Inflammatory macrophage treated with lipopolysaccharide for 4 hours (primary cell): ENCODE measurements around the gene USH1G.
A peak's percentile ranks its signal among the peaks of the same experiment; 100 is the strongest.

Experiments used
- DNase-seq: peaks from one replicate; pipeline ENCODE4 v3.0.0-alpha.2; 2020

Gene USH1G

DNA sequence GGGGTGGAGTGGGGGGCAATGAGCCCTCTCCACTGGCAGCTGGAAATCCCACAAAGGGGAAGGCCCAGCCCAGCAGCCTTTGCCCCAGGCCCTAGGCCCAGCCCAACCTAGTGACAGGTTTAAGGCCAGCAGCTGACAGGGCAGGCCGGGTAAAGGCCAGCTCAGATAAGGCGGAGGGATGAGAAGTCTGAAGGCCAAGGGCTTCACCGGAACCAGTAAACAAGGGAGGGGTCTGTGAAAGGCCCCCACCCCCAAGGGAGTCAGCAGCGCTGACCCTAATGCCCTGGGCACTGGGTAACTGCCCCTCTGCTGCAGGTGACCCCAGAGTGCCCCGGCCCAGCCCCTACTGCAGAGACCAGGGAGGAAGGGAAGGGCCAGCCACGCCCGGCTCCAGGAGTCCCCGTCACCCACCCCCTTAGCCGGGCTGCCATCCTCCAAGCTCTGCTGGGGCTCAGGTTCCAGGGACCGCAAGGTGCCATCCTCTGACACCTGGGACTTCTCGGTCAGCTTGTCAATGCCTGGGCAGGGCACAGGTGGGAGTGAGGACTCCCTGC is 30.2 kb upstream of the USH1G start:
- no peak for DNase-seq

DNA sequence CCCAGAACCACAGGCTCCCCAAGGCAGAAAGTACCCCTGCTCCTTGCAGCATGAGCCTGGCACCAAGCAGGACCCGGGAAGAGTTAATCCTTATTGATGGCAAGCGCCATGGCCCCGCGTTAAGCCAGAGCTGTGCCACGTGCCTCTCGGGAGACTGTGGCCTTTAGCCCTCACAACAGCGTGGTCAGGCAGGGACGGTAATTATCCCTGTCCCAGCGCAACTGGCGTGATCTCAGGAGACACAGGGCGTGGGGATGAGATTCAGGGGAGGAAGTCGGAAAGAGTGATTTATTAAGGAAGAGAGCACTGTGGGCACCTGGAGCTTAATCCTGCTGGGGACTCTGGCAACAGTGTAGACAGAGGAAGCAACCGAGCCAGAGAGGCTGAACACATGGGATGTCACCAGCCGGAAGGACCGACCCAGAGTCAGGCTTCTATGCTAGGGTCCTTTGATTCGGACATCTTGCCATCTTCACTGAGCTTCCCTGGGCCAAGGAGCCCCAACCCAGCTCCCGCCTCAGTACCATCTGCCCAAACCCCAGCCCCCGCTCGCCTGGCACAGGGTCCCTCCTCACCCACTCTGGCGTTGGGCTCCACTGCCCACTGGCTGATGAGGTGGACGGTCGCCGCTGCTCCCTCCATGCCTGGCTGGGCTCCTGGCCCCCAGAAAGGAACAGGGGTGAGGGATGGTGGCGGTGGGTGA is 29.5 kb upstream of the USH1G start:
- DNase-seq, result no peak

DNA sequence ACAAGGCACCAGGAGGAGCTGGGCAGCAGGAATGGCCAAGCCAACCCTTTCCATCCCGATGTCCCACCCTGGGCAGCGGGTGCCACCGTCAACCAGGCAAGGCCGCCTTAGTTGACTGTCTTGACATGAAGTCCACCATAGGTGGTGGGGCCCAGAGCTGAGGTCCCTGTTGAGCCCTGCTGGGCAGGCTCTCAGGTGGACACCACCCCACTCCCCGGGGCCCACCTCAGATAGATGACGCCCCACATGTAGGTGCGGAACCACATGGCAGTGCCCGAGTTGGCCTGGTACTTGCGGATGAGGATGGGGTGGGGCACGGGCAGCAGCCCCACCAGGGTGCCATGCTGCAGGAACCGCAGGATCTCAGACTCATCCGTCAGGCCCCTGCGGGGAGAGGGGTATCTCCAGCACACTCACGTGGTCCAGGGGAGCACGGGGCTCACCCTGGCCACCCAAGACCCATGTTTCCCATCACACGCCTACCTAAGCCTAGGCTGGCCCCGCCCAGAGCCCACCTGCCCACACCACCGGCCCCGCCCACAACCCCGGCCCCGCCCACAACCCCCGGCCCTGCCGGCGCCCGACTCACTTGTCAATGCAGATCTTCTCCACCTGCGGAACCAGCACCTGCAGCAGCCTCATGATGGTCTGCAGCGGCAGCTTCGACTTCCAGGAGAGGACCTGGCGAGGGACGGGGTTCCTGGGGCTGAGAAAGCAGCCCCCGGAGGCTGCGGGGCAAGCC is 28.8 kb upstream of the USH1G start:
- DNase-seq, result no peak

DNA sequence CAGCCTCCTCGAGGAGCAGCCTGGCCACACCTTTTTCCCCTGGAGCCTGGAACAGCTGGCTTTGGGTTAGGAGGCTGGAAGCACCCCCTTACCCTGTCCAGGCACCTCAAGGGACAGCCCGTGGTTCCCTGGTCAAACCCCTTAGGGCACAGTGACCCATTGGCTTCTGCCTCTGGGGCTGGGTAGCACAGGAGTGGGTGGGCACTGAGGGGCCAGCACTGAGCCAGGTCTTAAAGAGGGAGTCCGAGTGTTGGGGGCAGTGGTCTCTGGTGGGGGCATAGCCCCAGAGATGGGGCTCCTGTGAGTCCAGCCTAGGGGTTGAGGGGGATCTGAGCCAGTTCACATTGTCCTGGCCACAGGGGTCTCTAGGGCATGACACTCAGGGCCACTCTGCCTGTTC is 28.0 kb upstream of the USH1G start:
- DNase-seq, result no peak

DNA sequence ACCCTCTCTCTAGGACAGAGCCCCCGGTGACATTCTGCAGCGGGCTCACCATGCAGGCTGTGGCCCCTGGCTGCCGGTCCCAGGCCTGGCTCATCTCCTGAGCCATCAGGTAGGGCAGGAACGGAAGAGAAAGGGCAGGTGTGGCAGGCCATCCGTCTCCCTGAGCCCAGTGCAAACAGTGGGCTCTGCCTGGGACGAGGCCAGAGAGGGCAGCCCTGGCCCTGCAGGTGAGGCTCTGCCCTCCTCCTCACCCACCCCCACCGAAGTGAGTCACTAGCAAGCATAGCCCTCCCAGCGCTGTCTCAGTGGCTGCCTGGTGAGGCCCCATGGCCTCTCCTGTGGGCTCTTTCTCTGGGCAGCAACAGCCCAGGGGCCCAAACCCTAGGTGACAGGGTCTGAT is 27.2 kb upstream of the USH1G start:
- DNase-seq, result no peak

DNA sequence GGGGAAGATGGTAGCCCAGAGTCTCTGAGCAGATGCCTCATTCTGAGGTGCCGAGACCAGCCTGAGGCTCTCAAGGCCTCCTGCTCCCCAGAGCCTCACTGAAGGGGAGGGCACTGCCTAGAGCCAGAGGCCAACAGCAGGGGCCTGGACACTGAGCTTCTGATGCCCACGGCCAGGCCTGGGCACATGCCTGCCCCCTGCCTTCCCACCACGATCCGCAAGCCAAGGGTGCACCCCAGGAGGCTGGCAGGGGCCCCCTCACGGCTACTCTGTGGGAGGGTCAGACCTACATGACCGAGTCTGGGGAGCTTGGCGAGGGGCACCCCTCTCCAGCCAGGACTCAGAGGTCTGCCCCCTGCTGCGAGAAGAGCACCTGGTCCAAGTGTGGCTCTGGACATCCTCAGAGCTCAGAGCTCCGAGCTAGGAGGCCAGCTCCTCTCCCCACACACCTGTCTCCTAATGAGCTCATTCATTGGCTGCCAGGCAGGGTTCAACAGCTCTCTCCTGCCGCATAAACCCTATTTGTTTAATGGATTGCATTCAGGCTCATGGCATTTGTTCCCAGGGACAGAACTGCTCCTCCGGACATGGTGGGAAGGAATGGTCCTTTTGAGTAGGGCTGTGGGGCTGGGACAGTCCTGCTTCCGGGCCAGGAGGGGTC is 26.5 kb upstream of the USH1G start:
- DNase-seq, result no peak

DNA sequence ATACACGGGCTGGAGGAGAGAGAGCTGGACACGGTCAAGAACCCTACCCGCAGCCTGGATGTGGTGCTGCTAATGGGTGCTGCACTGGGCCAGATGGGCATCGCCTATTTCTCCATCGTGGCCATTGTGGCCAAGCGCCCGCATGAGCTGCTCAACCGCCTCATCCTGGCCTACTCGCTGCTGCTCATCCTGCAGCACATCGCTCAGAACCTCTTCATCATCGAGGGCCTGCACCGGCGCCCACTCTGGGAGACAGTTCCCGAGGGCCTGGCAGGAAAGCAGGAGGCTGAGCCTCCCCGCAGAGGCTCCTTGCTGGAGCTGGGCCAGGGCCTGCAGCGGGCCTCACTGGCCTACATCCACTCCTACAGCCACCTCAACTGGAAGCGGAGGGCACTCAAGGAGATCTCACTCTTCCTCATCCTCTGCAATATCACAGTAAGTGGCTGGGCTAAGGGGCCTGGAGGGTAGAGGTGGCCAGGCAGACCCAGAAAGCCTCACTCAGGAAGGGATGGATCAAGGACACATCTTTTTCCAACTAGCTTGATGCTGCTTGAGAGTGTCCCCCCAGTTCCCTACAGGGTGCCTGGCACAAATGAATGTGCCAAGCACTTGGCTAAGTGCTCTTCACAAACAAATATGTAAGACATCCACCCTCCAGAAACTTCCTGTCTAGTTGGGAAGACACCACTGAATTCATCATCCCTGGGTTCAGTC is 24.1 kb upstream of the USH1G start:
- DNase-seq, result no peak

DNA sequence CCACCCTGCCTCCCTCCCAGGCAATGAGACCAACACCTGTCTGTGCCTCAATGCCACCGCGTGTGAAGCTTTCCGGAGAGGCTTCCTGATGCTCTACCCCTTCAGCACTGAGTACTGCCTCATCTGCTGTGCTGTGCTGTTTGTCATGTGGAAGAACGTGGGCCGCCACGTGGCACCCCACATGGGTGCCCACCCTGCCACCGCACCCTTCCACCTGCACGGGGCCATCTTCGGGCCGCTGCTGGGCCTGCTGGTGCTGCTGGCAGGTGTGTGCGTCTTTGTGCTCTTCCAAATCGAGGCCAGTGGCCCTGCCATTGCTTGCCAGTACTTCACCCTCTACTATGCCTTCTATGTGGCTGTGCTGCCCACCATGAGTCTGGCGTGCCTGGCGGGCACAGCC is 23.6 kb upstream of the USH1G start:
- no peak for DNase-seq

DNA sequence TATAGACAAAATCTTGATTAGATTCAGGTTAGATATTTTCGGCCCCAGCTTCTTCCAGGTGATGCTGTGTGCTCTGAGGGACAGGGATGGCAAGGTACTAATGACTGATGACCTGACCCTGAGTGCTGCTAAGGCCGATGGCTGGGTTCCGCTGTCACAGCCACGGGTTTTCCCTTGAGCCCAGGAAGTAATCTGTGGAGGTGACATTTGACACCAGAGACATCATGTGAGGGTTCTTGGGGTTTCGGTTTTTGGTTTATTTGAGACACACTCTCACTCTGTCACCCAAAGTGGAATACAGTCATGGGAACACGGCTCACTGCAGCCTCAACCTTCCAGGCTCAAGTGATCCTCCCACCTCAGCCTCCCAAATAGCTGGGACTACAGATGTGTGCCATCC is 22.5 kb upstream of the USH1G start:
- peak; percentile 22 for DNase-seq

DNA sequence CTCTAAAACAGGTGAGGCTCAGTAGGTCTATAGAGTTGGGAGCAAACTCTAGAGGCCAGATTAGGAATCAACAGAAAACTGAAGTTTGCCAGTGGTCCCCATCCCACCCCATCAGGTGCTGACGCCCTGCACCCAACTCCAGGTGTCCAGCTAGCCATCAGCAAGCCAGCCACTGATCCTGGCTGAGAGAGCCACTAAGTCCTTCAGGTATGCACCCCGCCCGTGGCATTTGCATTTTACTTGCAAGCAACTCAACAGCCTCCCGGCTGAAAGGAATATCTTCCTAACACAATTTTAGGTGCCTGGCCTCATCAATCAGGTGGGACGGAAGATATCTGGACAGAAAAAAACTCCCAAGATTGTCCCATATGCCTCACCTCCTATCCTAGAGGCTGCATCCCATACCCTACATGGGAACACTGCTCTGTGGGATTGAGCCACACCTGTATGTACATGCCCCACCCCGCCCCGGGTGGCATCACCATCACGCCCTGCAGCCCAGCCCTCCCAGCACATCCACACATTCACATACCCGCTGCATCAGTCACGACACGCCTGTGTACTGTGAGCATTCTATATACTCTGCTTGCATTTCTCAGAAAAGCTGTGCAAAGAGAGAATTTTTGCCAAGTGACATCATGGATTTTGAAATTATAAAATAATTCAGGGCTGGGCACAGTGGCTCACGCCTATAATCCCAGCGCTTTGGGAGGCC is 20.9 kb upstream of the USH1G start:
- no peak for DNase-seq

DNA sequence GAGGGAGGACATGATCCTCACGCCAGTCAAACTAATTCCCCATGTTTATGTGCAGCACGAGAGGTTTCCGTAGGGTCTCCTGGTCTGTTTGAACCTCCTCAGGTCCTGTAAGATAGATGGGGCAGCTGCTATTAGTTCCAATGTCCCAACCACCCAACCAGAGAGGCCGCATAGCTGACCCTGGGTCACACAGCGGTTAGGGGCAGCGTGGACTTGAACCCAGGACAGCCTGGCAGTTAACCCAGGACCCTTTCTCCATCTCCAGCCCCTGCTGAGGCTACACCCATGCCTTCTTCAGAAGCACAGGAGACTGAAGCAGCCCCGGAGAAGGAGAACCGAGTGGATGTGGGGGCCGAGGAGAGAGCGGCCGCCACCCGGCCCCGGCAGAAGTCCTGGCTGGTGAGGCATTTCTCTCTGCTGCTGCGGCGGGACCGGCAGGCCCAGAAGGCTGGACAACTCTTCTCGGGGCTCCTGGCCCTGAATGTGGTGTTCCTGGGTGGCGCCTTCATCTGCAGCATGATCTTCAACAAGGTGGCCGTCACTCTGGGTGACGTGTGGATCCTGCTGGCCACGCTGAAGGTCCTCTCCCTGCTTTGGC is 18.2 kb upstream of the USH1G start:
- DNase-seq, result no peak

DNA sequence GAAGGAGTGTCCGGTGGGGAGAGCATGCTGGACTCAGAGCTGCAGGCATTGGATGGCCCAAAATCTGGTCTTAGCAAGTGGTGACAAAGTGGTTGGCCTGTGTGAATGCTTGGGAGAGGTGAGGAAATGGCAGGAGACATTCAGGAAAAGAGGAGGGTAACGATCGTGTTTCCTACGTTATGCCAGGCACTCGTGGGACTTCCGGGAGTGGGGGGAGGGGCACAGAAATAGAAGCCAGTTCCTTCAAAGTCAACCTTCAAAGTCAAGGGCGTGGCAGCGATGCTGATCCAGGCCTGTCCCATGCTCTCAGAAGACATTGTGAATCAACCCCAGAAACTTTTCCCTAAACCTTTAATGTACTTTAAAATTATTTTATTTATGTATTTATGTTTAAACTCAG is 16.5 kb upstream of the USH1G start:
- DNase-seq, result no peak

DNA sequence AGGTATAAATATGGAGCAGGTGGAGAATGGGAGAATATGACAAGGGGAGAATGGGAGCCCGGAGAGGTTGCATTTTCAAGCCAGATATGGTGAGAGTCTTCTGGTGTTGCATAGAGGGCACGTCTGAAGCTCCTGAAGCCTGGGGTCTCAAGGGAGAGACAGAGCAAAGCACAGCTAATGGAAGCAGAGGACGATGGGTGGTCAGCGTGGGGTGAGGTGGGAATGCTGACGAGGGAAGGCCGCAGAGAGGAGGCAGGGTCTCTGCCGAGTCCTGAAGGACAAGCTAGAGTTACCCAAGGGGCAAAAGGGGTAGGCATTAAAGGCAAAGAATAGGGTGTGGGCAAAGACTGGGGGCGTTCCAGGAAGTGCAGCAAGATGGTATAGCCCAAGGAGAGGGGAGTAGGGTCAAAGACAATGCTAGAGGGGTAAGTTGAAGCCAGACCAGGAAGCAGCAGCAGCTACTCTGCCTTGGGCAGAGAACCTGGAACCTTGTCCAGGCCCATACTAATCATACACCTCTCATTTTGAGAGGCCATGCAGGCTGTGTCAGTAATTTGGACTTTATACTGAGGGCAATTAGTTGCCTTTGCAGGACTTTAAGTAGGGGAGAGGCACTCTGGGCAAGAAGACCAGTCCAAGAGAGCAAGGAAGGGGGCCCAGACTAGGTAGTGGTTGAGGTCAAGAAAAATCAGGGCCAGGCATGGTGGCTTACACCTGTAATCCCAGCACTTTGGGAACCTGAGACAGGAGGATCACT is 15.3 kb upstream of the USH1G start:
- no peak for DNase-seq

DNA sequence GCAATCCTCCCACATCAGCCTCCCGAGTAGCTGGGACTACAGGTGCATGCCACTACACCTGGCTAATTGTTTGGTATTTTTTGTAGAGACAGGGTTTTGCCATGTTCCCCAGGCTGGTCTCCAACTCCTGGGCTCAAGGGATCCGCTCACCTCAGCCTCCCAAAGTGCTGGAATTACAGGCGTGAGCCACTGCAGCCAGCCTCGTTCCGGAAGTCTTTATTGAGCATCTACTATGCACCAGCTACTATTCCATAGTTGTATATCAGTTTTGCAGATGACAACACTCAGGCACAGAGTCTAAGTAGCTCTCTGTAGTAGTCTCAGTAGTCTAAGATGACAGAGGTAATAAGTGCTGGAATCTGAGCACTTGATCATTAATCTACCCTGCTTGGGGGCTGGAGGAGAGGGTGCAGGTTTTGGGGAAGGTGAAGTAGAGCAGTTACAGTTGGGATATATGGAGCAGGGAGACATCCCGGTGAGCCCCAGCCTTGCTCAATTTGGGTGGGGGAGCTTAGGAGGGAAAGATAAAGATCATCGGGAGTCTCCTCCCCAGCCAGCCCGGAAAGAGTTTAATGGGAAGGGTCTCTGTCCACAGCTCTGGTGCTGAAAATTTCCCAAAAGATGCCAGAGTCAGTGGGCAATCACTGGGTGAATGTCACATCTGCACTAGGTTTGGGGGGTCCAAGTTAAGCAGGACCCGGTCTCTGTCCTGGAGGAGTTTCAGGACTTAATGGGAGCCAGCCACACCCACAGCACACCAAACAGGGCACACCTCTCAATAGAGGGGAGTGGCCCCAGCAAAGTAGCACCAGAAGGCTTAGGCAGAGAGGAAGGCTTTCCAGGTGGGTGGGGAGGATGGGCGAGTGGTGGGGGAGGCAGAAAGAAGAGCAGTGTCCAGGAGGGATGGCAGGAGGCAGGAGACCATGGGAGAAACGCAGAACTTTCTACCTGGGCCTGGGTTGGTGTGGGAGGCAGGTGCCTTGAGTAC is 14.3 kb upstream of the USH1G start:
- DNase-seq, result no peak

DNA sequence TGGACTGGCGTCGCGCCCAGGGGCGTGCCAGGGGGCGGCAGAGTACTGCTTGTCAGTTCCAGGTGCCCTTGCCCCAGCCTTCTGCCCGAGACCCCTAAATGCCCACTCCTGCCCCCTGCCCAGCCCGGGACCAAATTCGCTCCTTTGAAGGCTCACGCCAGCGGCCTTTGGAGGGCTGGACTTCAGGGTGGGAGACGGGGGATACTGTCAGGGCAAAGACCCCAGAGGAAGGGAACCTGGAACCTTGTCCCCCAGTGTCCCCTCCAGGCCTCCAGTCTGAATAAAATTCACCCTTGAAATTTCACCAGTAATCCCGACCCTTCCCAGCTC is 13.4 kb upstream of the USH1G start:
- no peak for DNase-seq

DNA sequence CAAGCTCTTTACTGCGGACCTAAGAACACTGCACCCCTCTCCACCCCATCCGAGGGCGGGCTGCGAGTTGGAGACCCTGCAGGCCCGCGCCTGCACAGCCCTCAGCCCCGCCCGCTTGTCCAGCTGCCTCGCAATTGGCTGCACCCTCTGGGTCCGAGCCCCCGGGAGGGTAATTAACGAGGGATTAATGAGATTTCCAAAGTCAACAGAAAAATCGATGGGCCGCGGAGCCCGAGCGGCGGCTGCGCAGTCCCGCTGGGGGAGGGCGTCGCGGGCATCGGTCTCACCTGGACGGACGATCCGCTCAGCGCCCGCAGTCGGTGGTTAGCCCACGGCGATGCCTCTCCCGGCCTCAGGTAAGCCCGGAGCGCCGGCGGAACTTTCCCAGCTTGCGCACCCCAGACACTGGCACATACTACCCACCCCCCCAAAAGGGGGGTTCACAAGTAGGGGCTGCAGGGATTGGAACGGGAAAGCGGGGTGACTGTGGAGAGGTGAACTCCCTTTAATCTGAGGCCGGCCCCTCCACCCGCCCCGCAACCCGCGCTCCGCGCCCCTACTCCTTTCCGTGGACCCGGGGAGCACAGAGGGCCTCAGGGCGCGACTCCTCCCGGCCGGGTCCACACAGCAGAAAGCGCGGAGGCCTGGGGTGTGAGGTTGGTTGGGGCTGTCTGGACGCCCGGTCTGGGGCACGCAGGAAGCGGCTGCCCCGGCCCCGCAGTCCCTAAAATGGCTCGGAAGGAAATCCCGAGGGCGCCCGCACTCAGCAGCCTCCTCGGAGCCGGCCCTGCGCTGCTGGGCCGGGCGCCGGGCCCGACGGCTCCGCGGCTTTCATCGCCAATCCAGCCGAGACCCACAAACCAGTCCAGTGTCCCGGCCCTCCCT is 12.8 kb upstream of the USH1G start, which contains the start of gene OTOP3:
TSS of gene OTOP3 (plus strand) at position 314 of the 885 bp plus-strand sequence. CDS start at position 338, 24 bp downstream.
- no peak for DNase-seq

DNA sequence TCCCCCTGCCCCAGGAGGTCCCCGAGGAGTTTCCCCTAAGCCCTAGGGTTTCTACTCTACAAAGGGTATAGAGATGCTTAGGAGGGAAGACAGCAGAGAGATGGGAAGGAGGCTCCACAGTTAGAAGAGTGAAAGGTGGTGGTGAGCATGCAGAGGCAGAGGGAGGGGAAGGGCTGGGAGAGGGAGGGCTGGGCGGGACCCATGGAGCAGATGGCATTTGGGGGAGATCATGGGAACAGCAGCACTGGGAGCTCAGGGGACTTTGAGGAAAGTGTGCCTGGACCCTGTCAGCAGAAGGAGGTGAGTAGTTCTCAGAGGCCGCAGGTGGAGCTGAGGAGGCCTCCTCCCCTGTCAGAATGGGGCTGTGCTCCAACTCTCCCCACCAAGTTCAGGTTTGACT is 12.0 kb upstream of the USH1G start:
- no peak for DNase-seq

DNA sequence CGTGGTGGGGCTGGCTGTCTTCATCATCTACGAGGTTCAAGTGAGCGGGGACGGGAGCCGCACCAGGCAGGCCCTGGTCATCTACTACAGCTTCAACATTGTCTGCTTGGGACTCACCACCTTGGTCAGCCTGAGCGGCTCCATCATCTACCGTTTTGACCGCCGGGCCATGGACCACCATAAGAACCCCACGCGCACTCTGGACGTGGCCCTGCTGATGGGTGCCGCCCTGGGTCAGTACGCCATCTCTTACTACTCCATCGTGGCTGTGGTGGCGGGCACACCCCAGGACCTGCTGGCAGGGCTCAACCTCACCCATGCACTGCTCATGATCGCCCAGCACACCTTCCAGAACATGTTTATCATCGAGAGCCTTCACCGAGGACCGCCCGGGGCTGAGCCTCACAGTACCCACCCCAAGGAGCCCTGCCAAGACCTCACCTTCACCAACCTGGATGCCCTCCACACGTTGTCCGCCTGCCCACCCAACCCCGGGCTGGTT is 7.5 kb upstream of the USH1G start:
- no peak for DNase-seq

DNA sequence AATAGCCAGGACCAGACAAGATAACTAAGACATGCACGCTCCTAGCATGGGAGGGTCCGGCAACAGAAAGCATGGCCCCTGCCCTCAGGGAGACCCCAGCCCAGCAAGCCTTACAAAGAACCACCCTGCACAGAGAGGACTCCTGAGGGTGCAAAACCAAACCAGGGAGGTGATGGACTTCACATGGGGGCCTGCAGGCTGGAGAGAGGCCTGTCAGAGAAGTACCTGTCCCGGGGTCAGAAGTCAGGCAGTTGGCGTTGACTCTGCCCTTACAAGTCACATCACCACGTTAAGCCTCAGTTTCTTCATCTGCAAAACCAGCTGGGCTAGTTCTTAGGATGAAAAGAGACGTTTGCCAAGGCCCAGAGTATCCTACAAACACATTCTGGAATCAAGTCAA is 5.7 kb upstream of the USH1G start:
- no peak for DNase-seq
